Measurements from ENCODE around the gene NPM3.

The NPM3 gene

GRCh38 chr10:101775273-101776160, 7.7 kb downstream of the NPM3 start, which contains the start of gene FGF8:
TSS of gene FGF8 (minus strand) at chr10:101776114. CDS start at chr10:101775900, 214 bp downstream.
- FAIRE-seq (no peak), DNase-seq (ENCODE audit: insufficient read length, low spot score) (no peak)

DNA sequence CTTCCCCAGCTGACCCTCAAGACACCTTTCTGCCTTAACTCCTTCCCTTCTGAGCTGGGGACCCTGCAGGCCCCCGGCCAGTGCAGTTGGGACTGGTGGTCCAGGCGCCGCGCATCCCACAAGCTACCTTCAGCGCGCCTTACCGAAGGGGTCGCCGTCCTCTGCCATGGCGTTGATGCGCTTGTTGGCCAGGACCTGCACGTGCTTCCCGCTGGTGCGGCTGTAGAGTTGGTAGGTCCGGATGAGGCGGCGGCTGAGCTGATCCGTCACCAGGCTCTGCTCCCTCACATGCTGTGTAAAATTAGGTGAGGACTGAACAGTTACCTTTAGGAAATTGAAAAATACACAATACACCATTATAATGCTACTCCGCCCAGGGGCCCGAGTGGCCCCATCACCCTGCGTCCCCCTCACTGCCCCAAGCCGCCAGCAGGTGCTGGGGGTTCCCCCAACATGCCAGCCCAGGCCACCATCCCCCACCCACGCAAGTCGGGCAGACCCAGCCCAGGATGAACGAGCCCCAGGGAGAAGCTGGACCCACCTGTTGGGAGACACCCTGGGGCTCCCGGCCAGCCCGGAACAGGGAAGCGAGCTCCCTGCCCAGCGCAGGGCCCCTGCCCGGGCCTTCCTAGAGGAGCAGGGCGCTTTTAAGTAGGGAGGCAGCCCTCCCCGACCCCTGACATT, 8.5 kb downstream of the NPM3 start:
- DNase-seq (ENCODE audit: insufficient read length, low spot score) (no peak), FAIRE-seq (no peak)

GRCh38 chr10:101773923-101774588, 9.2 kb downstream of the NPM3 start:
- DNase-seq (ENCODE audit: insufficient read length, low spot score) (no peak), FAIRE-seq (no peak)

GRCh38 chr10:101772895-101773761, 10.1 kb downstream of the NPM3 start:
- DNase-seq (ENCODE audit: insufficient read length, low spot score), result no peak
- FAIRE-seq, result no peak

GRCh38 chr10:101772017-101772894, 11.0 kb downstream of the NPM3 start:
- DNase-seq (ENCODE audit: insufficient read length, low spot score) (no peak), FAIRE-seq (no peak)

DNA sequence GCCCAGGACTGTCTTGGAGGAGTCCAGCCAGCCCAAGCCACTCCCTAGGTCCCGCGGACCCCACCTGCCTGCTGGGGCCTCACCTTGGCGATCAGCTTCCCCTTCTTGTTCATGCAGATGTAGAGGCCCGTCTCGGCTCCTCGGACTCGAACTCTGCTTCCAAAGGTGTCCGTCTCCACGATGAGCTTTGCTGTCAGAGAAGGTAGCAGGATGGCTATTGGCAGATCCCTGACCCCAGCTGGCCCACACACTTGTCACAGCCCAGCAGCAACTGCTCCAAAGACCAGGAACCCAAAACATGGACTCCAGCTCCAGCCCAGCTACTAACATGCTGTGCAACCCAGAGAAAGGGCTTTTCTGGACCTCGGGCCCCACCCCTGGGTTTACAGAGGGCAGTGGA, 11.9 kb downstream of the NPM3 start:
- FAIRE-seq, result no peak
- no peak for DNase-seq (ENCODE audit: insufficient read length, low spot score)

GRCh38 chr10:101770331-101771215, 12.7 kb downstream of the NPM3 start:
- DNase-seq (ENCODE audit: insufficient read length, low spot score), result no peak
- no peak for FAIRE-seq

GRCh38 chr10:101769541-101770180, 13.6 kb downstream of the NPM3 start:
- DNase-seq (ENCODE audit: insufficient read length, low spot score) (no peak), FAIRE-seq (no peak)

DNA sequence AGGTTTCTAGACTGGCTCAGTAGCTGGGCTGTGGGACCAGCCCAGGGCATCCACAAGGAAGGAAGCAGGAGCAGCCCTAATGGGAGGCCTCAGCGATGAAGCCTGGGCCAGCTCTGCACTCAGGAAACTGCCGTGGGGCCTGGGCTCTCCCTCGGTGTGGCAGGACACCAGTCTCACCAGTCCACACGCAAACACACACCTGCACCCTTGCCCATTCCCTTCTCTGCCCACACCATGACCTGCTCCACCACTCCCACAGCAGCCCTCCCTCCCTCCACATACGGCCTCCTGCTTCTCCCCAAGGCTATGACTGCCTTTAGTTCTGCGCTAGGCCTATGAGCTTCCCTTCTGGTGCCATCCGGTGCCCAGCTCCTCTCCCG, 14.5 kb downstream of the NPM3 start:
- FAIRE-seq (no peak), DNase-seq (ENCODE audit: insufficient read length, low spot score) (no peak)

DNA sequence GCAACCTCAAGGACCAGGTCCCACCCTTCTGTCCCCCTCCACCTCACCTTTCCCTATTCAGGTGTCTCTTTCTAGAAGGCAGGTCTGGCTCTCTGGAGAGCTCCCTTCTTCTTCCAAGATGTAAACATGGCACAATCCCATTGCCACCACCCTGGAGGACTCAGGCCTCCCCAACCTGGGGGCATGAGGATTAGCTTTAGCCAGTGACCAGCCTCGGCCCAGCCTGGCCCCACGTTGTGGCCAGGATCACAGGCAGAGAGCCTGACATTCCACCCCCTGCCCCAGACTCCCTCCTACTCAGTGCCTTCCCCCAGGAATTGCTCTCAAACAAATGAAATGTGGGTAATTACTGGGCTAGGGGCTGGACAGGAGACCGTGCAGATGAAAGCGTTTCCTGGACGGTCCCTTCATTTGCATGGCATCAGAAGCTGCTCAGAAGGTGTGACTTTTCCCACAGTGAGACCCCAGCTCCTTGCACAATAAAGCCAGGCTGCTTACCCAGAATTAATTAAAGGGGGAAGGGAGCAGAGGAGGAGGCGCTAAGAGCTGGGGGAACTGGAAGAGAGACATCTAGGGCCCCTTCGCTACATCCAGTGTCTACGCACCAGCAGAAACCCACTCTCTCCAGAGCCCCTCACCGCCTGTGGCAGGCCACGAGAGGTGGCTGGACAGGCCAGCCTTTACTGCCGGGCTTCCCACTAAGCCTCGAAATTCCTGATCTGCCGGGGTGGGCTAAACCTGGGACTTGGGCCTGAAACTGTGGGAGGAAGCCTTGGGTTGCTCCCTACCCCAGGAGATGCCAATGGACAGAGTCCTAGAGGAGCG, 15.1 kb downstream of the NPM3 start:
- no peak for FAIRE-seq
- DNase-seq (ENCODE audit: insufficient read length, low spot score), result no peak

DNA sequence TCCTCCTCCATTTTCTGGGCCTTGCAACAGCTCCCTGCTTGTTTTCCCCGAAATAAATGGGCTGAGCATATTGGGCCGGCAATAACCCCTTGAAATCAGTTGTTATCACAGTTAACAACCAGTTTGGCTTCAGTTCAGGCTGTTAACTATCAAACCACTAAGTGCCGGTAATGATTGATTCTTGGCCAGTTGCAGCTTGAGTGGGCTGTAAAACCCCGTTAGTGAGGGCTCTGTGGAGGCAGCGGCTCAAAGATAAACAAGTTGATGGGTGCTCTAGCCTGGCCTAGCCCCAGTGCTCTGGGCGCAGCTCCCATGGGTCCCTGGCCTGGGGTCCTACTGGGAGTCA, 15.7 kb downstream of the NPM3 start:
- DNase-seq (ENCODE audit: insufficient read length, low spot score) (no peak), FAIRE-seq (no peak)

DNA sequence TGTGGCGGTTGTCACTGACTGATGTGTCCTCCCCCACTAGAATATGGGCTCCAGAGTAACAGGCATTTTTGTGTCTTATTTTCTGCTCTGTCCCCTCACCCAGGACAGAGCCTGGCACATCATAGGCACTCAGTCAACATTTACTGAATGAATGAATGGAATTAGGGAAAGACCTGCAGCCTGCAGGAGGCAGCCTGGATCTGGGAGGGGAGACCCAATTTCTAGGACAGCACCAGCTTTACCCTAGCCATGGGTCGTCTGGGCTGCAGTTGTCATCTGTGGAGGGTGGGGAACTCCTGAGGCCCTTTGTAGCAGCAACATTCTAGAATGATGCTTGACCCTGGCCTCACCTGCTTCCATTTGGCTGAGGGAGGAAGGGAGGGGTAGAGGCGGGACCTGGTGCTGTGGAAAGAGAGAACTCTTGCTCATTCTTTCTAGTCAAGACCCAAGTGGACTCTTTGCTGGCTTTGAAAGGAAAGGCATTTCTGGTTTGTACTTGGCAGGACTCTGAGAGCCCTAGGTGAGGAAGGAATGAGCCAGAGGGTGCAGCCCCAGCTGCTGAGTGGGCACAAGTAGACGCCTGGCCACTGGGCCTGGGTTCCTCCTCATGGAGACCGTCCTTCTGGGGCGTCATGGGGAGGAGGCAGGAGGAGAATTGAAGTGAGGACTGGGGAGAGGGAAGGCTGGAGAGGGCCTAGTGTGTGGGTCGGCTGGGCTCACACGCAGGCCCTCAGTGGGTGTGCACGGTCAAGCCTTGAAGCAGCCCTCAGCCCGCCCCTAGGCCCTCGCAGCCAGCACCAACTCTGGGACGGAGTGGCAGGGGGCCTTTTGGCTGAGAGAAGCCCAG, 16.3 kb downstream of the NPM3 start:
- FAIRE-seq, result no peak

DNA sequence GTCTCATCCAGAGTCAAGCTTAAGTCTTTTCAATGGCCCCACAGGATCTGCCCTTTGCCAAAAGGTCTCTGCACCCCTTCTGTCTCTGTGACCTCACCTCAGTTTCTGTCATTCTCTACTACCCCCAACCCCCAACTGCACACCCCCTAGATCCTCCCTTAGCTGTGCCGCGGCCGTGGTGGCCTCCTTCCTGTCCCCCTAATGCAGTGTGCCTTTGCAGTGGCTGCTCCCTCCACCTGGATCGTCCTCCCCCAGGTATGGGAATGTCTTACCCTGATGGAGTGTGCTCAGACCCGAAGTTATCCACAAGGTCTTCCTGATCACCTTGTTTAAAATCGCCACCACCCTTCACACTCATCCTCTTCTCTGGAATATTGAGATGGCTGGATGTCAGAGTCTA, 16.9 kb downstream of the NPM3 start:
- FAIRE-seq (no peak), DNase-seq (ENCODE audit: insufficient read length, low spot score) (no peak)

More for the DNA sequence above, 16.3 kb downstream of the NPM3 start:
- DNase-seq (ENCODE audit: insufficient read length, low spot score), result no peak

GRCh38 chr10:101763141-101763846, 20.0 kb downstream of the NPM3 start:
- FAIRE-seq, result no peak
- DNase-seq (ENCODE audit: insufficient read length, low spot score), result no peak

DNA sequence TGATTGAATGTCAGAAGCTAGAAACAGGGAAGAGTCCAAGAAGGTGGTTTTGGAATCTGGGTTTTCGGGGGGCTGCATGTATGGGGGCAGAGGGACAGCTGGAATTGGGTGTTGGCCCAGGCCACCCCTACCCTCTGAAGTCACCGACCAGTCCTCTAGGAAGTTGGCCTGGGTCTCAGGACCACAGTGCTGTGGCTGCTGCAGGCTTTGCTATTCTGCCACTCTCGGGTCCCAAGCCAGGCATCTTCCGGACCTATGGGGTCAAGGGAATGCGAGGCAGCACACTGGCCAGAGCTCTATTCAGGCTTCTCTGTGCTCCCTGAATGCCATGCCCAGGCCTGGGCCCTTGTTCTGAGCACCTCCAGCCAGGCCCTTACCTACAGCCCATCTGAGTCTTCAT, 20.5 kb downstream of the NPM3 start:
- DNase-seq (ENCODE audit: insufficient read length, low spot score), result no peak
- FAIRE-seq, result no peak

DNA sequence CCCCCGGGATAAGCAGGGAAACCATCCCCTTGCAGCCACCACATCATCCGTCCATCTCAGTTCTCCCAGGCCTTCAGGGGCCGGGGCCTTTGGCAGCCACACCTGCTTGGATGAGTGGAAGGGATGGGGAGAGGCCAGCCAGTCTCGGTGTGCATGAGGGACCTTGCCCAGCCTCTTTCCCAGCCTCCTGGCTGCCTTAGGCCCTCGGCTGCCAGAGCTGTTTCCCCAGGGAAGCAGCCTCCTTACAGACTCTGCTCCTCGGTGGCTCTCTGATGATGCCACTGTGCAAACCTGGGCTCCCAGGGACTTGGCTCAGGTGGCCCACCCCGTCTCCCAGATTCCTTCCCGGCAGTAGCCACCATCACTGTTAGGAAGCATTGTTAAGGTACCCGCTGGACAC, 22.0 kb downstream of the NPM3 start:
- no peak for FAIRE-seq
- DNase-seq (ENCODE audit: insufficient read length, low spot score), result no peak
